ENCODE data around the gene MBD5.

Gene MBD5

DNA sequence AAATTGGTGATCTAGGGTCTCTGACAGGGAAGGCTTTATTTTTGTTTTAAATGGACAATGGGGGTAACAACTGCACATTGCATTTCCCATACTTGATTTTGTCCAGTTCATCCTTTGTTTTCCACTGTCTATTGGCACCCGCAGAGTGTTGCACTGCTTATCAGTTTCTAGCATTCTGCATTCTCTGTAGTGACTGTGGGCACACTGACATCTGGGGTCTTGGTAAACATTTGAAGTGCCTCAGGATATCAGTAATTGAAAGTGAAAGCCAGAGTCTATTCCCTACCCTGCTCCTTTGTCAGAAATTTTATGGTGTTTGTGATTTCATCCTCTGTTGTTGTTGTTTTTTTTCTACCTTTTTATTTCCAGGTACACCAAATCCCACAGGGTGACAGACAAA lies 491.6 kb downstream of the MBD5 start:
- in situ Hi-C loops (cut with MboI; ENCODE audit: low sequenced_read_pairs) = loop anchor here (25.0 kb wide), 1 partner anchor 525 kb away; no protein-coding TSS in a partner anchor

- in situ Hi-C loops (cut with MboI; ENCODE audit: low sequenced_read_pairs) = loop anchor here (25.0 kb wide), 1 partner anchor 526 kb away; no protein-coding TSS in a partner anchor
Measured at GRCh38 chr2:148513427-148513826, 492.5 kb downstream of the MBD5 start.

- in situ Hi-C loops (cut with MboI; ENCODE audit: low sequenced_read_pairs) = loop anchor here (25.0 kb wide), 1 partner anchor 528 kb away; no protein-coding TSS in a partner anchor
Measured at GRCh38 chr2:148515120-148515519, 494.2 kb downstream of the MBD5 start.

DNA sequence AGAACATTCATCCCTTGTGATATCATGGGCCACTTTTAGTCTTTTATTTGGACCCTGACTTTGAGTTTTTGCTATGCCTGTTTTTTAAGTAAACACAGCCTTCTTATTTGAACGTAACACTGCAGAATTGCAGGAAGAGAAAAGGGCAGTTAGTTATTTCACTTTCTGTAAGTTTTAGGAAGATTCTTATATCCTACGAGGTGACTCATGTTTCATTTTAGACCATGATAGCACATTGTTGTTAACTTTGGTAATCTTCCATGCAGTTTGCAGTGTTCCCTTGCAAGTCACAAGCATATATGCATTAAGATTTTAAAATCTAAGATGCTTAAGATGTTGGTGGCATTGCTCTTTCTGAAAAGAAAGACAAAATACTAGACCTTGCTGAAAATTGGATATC lies 495.1 kb downstream of the MBD5 start:
- in situ Hi-C loops (cut with MboI; ENCODE audit: low sequenced_read_pairs) = loop anchor here (25.0 kb wide), 1 partner anchor 529 kb away; no protein-coding TSS in a partner anchor

DNA sequence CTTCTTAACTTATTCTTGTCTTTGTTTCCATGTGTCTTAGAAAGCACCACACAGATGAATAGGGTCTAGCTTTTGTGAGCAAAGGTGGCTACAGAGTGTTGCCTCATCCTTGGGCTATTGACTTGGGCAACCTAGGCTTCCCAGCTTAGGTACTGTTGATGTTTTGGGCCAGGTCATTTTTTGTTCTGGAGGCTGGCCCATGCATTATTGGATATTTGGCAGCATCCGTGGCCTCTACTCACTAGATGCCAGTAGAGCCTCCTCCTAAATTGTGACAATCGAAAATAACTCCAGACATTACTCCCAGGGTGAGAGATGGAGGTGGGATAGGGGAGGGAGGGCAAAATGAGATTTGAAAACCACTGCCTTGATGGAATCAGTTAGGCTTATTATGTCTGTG lies 496.4 kb downstream of the MBD5 start:
- in situ Hi-C loops (cut with MboI; ENCODE audit: low sequenced_read_pairs) = loop anchor here (25.0 kb wide), 1 partner anchor 530 kb away; no protein-coding TSS in a partner anchor

DNA sequence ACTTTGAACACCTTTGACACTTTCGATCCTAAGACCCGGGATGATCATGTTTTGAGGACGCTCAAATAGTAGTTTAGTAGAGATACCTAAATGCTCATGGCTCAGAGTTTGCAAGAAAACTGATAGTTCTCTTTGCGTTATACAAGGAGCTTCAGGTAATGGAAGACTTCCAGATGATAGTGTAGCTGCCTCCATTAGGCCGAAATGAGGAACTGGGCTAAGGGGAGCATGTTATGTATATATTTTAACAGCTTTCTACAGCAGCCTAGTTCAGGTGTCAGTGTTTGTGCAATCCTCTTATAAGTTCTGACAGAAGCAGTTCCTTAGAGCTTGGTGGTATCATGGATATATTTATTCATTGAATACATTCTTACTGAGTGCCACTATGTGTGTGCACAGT lies 496.9 kb downstream of the MBD5 start:
- in situ Hi-C loops (cut with MboI; ENCODE audit: low sequenced_read_pairs) = loop anchor here (25.0 kb wide), 1 partner anchor 531 kb away; no protein-coding TSS in a partner anchor

GRCh38 chr2:148519013-148519412 lies 498.1 kb downstream of the MBD5 start:
- in situ Hi-C loops (cut with MboI; ENCODE audit: low sequenced_read_pairs) = loop anchor here (25.0 kb wide), 1 partner anchor 532 kb away; no protein-coding TSS in a partner anchor

- in situ Hi-C loops (cut with MboI; ENCODE audit: low sequenced_read_pairs) = loop anchor here (25.0 kb wide), 1 partner anchor 534 kb away; no protein-coding TSS in a partner anchor
Measured at GRCh38 chr2:148521181-148521580, 500.3 kb downstream of the MBD5 start.

DNA sequence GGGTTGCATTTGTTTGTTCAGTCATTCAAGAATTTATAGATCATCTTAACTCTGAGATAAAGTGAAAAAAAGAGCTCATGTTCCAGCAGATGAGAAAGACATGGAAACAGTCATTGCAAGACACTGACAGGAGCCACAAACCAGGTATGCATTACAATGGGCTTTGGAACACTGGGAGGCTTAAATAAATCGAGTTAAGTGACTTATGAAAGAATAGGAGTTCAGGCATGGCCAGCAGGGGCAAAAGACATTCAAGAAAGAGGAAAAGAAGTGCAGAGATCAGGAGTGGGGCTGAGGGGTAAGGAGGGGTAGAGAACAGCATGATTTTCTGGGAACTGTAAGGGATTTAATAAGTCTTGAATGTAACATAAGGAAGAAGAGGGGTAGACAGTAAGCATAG lies 502.4 kb downstream of the MBD5 start:
- in situ Hi-C loops (cut with MboI; ENCODE audit: low sequenced_read_pairs) = loop anchor here (25.0 kb wide), 1 partner anchor 536 kb away; no protein-coding TSS in a partner anchor

DNA sequence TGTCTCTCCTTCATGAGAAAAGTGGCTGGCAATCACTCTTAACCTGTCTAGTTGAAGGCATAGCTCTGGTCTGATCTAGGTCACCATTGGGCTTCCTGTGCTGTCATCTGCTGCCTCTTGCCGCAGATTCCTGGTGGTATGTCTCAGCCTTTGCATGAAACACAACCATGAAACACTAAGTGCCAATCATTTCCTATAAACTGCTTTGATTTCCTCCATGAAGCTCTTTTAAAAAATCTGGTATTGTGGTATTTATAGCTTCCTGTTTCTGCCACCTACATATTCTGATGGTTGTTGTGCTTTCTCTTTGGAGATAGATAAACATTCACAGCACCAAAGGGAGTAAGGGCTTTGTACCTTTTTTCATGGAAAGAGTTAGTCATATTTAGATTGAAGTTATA lies 503.6 kb downstream of the MBD5 start:
- in situ Hi-C loops (cut with MboI; ENCODE audit: low sequenced_read_pairs) = loop anchor here (25.0 kb wide), 1 partner anchor 537 kb away; no protein-coding TSS in a partner anchor

- in situ Hi-C loops (cut with MboI; ENCODE audit: low sequenced_read_pairs) = no loop called here
Measured at GRCh38 chr2:148525130-148525529, 504.2 kb downstream of the MBD5 start.

DNA sequence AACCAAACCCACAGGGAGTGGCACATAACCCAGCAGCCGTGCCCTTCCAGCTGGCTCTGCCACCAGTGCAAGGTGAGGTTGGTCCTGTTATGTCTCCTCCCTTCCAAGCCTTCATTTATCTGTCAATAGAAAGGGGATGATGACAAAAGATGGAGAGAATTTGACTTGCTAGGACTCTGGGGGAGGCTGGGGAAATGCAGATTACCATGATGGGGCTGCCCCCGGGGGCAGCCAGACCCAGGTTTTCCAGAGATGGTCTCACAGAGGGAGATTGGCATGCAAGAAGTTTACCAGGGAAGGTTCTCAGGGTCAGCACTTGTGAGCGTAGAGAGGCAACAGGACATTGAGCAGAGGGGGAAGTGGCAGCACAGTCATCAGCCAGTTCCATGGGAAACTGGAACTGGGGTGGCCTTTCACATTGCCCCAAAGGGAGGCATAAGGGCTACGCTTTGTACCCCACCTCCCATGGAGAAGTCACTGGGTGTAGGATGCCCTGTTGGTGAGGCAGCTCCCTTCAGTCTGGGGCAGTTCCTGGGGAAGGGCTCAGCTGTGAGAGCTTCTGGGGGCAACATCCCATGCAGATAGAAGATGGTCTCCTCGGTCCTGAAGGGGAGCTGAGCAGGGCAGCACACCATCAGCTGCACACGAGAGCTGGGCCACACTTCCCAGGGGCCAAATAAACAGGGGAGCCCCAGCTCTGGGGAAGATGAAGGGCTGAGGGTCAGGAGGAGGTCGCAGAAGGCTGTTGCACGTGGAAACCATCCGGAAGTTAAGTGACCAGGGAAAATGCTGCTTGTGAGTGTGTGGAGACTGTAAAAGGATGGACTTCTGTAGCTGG lies 505.8 kb downstream of the MBD5 start:
- in situ Hi-C loops (cut with MboI; ENCODE audit: low sequenced_read_pairs) = no loop called here

- in situ Hi-C loops (cut with MboI; ENCODE audit: low sequenced_read_pairs) = no loop called here
Measured at GRCh38 chr2:148527488-148528340, 506.8 kb downstream of the MBD5 start.

- in situ Hi-C loops (cut with MboI; ENCODE audit: low sequenced_read_pairs) = no loop called here
Measured at GRCh38 chr2:148528356-148529064, 507.6 kb downstream of the MBD5 start.

DNA sequence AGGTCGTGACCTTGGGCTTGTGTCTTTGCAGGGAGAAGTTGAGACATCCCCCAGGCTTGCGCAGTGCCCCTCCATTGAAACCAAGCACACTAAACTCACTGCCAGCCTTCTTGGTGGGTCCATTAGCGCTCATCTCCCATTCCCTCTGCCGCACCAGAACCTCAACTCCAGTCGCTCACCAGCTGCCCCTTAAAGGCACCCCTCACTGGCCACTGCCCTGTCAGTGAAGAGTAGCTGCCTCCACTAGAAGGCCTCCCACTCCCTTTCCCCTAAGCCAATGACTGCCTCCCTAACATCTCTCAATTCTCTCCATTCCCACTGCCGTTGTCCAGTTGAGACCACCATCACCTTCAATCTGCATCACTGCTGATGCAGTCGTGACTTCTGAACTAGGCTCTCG lies 508.9 kb downstream of the MBD5 start:
- in situ Hi-C loops (cut with MboI; ENCODE audit: low sequenced_read_pairs) = no loop called here

- in situ Hi-C loops (cut with MboI; ENCODE audit: low sequenced_read_pairs) = no loop called here
Measured at GRCh38 chr2:148530350-148530749, 509.5 kb downstream of the MBD5 start.

DNA sequence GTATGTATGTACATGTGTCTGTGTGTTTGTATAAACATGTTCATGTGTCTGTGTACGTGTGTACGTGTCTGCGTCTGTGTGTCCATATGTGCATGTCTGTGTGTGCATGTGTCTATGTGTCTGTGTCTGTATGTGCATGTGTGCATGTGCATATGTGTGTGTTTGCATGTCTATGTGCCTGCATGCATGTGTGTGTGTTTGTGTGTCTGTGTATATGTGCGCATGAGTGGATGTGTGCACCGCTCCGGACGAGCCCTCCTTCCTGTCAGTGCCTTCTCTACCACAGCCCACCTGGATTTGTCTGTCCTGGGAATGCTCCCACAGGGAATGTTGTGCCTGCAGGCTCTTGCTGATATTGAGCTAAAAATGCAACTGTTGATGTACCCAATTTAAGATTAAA lies 510.3 kb downstream of the MBD5 start:
- in situ Hi-C loops (cut with MboI; ENCODE audit: low sequenced_read_pairs) = no loop called here

GRCh38 chr2:148531669-148532428 lies 511.0 kb downstream of the MBD5 start:
- in situ Hi-C loops (cut with MboI; ENCODE audit: low sequenced_read_pairs) = no loop called here

DNA sequence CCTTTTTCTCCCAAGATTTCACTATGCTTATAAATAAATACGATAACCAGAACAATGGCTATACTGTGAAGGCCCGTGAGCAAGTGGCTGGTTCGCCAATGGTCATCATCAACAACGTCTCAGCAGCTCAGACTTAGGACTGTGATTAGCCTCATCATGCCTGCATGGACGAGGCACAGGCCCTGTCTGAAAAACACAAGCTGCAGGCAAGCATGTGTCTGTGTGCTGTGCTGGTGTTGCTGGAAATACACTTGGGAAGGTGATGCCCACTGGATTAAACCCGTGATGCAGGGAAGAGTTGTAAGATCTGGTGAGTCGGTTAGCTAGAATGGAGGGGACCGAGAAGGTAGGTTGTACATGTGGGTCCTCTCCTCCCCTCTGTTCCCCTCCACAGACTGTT lies 512.1 kb downstream of the MBD5 start:
- in situ Hi-C loops (cut with MboI; ENCODE audit: low sequenced_read_pairs) = no loop called here

- in situ Hi-C loops (cut with MboI; ENCODE audit: low sequenced_read_pairs) = no loop called here
Measured at GRCh38 chr2:148533685-148534084, 512.8 kb downstream of the MBD5 start.
